GM18861 (cell line): ENCODE results near the gene GAS7.

Experiments used
- ATAC-seq: cut with Tn5 transposase; IDR thresholded peaks from one replicate; pipeline ENCODE4 v1.9.1; 2021; ENCODE audit not compliant: unreplicated experiment

Gene GAS7

DNA sequence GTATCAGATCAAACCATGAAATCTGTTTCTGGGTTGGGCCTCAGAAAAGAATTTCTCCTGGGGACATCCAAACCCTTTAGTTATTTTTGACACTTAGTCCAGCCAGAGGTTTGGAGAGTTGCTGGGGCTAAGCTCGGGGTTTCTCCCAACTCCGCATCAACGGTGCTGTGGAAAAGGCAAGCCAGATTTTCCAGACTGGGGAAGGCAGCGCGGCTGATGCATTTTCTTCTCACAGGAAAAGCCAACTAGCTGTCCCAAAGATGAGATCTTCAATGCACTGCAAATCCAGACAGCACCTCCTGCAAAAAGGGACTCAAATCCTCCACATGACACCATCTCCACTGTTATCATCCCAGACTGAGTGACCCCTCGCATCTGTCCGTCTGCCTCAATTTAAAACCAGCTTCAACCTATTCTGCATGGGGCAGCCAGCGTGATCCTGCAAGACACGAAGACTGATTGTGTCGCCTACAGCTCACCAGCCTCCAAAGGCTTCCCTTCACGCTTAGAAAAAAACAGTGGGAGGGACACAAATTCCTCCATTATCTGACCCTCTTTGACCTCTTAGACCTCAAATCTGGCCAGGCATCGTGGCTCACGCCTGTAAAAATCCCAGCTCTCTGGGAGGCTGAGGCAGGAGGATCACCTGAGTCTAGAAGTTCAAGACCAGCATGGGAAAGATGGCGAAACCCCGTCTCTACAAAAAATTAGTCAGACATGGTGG, 62.0 kb downstream of the GAS7 start:
- ATAC-seq = no peak

DNA sequence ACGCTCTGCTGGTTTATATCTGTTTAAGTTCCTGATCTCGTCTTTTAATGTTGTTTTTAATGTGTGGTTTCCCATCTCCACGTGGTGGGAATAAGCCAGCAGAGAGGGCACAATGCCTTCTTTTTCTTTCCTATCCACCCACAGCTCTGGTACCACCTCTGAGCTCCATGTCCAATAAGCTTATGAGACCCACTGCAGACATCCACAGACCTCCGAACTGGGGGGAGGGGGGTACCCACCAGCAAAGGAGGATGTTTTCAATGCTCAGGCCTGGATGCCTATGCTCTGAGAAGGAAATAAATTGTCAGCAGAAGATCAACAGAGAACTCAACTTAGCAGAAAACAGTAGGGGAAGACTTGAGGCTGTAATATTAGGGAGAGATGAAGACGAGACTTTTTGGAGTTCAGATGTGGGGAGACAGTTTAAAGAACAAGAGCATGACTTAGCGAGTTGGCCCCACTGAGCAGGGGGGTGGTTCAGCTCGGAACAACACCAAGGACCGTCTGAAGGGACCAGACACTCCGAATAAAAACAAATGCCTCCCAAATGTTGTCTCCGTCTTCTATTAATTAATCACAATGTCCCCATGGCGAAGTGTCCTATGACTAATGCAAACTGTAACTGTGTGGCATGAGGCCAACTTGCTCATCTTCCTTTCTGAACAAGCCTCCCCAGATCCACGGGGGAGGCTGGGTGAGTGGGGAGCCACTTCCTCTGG, 62.7 kb downstream of the GAS7 start:
- ATAC-seq = no peak

DNA sequence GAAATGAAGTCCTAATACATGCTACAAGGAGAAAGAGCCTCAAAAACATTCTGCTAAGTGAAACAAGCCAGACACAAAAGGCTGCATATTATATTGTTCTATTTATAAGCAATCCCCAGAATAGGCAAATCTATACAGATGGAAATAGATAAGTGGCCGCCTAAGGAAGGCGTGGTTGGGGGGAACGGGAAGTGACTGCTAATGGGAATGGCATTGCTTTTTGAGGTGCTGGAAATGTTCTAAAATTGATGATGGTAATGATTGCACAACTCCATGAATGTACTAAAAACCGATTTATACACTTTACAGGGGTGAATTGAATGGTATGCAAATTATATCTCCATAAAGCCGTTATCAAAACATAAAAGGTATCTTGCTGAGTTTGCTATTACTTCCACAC, 67.7 kb downstream of the GAS7 start:
- no peak for ATAC-seq

DNA sequence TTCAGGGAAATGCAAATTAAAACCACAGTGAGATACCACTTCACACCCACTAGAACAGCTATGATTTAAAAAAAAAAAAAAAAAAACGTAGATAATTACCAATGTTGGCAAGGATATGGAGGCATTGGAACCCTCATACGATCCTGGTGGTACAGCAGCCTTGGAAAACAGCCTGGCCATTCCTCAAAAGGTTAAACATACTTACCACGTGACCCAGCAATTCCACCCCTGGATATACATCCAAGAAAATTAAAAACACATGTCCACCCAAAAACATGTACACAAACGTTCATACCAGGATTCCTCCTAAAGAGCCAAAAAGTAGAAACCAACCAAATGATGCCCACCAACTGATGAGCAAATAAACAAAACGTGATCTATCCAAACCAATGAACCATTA, 68.1 kb downstream of the GAS7 start:
- no peak for ATAC-seq

DNA sequence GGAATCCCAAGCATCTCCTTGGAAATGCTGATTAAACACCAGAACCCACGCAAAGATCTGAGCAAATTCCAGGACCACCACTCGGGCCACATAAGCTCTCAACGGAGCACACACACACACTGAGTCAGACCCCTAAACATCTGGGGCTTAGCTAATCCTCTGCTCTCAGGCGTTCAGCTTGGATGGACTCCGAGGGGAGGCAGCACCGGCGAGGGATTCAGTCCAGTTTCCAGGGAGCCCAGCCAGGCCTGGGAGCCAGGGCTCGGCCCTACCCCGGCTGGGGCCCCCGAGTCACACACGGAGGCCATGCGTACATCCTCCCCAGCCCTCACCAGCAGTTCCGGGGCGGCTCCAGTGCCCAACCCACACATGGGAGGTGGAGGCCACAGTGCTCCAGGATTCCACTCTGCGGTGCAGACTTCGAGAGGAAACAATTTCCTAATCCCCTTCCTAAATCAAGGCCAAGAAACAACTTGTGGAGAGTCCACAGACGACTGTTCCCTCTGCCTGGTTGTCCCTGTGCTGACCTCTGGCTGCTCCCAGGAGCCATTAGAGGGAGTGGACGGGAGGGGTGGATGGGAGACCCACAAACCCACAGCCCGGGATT, 70.5 kb downstream of the GAS7 start:
- no peak for ATAC-seq

DNA sequence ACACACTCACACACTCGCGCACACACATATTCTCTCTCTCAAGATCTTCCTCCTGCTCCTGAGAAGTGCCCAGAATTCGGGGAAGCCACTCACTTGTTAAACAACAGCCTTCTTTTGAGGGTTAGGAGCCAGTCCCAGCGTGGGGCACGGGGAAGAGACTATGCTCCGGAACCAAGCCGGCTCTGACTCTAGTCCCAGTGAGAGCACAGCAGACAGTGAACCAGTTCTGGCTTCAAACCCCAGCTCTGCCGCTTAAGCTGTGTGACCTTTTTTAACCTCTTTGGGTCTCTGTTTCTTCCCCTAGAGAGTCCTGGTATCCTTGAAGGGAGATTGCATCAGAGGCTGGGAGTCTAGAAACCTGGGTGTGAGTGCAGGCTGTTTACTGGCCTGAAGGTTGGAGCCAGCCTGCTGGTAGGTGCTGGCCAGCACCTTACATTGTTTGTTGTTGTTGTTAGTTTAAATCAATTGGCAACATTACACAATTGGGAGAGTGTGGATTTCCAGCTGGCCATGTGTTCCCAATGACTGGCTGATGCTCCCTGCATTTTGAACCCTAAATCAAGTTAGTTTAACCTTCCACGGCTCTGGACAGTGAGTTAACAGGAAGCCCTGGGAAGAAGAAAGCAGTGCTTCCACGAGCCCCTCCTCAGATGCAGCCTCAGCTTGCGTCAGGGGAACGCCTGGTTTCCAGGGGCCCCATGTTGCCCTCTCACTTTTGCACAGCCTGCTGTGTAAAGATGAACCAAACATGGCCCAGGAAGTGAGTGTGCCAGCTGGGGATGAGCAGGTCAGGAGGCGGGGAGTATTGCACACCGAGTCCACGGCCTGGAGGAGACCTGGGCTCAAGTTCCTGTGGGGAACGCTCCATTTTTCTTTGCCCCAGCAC, 71.5 kb downstream of the GAS7 start:
- ATAC-seq = no peak

DNA sequence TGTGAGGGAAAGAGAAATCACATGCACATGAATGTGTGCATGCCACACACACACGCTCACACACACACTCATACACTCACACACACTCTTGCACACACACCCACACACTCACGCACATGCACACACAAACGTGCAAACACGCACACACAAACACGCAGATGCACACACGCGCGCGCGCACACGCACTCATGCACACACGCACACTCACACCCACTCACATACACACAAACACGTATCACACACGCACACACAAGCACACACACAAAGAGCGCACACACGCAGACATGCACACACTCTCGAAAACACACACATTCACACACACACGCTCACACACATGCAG, 72.2 kb downstream of the GAS7 start:
- no peak for ATAC-seq

DNA sequence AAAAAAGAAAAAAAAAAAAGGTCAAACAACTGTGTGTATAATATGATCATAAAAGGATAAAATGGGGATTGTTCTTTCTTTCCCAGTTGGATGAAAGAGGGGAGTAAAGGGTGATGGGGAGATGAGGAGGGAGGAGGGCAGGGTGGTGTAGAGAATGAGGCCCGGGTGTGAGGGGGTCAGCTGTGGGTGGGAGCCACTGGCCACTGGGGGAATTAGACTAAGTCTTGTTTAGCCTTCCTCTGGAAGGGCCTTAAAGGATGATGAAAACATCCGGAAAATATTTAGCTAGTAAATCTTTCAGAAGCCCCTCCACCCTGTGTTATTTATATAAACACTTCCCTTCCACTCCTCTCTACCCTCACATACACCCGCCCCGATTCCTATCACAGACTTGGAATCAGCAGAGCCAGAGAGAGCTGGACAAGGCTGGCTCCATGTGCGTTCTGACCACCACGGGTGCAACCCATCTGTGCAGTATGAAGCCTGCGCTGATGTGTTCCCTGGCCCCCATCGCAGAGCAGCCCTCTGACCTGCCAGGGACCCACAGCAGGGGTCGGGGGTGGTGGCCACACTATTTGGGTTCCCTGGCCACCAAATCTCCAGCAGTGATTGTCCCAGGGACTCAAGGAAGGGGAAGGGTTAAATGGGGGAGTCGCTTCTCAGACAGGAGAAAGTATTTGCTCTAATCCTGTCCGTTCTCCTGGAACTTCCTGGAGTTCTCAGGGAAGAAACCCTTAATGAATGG, 72.7 kb downstream of the GAS7 start:
- ATAC-seq = no peak

DNA sequence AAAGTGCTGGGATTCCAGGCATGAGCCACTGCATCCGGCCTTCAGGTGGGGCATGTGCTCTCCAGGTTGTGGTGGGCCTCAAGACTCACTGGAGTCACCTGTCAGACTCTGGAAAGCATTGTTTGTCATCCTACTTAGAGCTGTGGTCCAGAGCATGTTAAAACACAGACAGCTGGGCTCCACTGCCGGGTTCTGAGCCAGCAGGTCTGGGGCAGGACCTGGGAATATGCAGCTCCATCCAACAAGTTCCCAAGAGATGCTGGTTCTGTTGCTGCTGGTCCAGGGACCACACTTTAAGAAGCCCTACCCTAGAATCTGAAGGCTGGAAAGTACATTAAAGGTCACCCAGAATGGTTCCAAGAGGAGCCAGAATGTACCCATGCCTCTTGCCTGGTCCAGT, 75.3 kb downstream of the GAS7 start:
- ATAC-seq = no peak

DNA sequence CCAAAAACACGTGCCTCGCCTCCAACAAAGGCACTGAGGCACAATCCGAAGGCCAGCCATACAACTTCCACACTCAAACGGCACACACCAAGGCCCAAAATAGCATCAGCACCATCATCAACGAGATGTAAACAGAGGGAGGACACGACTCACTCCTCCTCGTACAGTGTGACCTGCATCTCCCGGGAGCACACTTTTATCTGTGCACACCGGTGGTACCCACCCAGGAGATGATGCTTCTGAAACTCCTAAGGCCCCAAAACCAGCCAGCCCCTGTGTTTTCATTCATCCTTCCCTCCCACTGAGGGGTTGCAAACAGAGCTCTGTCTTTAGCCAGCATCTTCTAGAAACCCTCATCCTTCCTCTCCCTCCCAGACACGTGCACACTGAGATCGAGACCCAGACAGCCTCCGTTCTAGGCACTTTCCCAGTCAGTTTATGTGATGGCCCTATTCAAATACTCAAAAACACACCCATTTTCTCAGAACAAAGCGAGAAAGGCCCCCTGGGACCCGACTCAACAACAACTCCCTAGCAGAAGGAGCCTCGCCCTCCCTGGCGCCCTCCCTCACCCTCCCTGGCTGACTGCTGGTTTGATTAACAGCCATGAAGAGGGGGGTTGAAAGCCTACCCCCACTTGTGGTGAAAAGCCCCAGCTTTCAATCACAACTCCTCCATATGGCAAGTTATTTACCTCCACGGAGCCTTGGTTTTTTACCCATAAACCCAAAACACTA, 76.3 kb downstream of the GAS7 start:
- no peak for ATAC-seq

DNA sequence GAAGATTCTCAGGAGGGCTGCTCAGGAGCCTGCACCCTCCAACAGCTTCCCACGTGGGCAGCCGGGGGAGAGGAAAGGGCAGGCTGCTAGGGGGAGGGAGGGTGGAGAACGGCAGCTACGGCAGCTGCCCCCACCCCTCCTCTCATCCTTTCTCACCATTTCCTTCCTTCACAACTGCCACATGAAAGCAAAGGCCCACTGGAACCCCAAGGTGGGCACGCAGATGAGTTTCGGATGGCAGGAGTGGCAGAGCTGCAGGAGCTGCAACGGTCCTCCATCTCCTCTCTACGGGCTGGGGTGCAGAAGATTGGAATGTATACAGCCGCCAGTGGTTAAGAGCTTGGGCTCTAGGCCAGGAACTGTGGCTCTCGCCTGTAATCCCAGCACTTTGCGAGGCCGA, 77.7 kb downstream of the GAS7 start:
- ATAC-seq = no peak

DNA sequence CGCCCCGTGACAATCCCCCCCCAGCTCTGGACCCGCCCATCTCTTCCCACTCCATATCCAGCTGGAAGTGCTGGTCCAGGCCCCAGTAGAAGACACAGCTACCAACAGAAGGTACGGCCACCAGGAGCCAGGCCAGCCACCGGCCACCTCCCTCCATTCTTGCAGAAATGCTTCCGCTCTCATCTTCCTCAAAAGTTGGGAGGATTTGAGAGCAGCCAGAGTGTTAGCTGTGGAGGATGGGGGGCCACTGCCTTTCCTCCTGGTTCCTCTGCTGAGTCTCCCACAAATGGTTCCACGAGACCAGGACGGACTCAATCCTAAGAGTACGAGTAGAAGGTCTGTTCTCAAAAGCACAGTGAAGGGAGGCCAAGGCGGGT, 78.3 kb downstream of the GAS7 start:
- ATAC-seq = no peak

DNA sequence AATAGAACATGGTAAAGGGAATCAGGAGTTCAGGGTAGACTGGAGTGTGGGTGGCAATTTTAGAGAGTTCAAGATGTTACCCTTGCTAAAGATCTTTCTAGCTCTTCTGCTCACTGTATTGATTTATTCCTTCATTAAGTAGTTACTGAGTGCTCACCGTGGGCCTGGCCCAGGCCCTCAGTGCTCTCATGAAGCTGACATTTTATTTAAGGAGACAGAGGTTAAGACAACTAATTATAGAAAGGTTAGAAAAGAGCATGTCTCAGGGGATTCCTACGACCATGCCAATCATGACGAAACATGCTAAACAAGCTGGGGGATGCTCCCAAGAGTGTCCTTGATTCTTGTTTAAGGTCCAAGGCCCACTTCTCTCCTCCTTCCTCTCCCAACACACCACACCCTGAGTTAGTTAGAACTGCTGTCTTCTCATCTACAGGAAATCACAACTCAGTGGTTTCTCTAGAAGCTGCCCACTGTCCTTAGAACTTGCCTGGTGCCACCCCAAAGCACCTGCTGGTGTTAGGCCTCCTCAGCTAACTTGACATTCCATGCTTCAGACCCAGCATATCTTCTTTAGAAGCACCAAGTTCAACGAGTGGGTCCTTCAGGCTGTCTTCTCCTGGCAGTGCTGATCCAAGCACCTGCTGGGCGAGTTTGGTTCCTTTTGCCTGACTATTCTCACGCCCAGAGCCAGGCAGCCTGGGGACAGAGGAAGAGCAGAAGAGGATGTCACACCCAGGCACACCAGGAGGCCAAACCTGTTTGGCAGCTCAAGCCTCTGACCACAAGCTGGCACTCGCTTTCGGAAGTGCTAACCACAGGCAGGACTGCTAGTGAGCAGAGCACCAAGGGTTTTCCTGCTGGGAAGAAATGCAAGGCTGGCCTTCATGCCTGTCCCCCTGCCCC, 79.0 kb downstream of the GAS7 start:
- ATAC-seq = no peak

DNA sequence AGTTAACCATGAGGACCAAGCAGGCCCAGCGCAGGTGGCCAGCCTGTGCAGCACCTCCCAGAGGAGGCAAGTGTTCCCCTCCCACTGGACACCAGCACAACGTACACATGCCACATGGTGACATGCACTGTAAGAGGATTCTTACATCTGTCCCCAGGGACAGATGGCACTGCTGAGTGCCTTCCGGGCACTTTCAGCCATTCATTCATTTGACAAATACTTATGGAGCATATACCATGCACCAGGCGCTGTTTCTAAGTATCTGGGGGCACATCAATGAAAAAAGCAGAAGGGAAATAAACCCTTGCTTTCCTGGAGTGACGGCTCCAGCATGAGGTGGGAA, 79.6 kb downstream of the GAS7 start:
- ATAC-seq = no peak

DNA sequence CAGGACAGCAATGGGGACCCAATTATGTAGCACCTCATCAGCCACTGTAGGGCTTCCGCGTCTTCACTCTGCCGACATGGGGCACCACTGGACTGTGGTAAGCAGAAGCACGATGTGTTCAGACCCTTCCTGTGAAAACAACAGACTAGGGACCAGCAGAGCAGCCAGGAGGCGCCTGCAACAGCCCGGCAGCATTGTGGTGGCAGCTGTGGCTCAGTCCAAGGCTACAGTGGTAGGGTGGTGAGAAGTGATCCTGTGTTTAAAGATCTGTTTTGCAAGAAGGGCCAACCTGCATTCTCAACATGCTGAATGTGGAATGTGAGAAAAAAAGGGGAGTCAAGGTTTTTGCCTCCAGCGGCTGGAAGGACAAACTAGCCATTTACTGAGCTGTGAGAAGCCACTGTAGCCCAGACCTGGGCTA, 80.8 kb downstream of the GAS7 start:
- no peak for ATAC-seq

DNA sequence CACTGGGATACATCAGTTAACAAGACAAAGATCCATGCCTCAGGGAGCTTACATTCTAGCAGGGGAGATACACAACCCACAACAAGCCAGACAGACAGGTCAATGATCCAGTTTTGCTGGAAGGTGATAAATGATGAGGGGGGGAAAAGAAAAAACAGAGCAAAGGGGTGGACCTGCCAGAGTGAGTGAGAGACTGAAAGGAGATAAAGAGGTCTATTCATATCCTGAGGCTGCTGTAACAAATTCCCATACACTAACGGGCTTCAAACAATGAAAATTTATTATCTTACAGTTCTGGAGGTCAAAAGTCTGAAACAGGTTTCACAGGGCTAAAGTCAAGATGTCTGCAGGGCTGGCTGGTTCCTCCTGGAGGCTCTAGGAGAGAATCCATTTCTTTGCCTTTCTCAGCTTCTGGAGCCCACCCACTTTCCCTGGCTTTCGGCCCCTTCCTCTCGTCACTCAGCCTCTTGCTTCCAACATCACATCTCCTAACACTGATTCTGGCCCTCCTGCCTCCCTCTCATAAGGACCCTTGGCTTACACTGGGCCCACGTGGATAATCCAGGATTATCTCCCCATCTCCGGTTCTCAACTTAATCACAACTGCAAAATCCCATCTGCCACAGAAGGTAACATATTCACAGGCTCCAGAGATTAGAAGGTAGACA, 81.5 kb downstream of the GAS7 start:
- no peak for ATAC-seq

DNA sequence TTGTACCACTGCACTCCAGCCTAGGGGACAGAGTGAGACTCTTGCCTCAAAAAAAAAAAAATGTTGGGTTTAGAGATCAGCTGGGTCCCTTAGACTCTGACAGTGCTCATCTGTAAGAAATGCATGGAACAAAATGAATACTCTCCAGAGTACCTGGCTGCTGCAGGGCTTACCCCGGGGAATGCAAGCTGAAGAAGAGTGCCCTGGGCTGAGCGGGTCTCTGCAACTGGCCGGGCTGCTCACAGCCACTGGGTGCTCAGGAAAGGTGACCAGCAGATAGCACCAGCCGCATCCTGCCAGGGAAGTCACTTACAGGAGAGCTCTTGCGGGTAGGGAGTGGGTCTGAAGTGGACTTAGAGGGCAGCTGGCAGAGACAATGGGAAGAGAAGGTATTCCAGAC, 82.1 kb downstream of the GAS7 start:
- no peak for ATAC-seq

DNA sequence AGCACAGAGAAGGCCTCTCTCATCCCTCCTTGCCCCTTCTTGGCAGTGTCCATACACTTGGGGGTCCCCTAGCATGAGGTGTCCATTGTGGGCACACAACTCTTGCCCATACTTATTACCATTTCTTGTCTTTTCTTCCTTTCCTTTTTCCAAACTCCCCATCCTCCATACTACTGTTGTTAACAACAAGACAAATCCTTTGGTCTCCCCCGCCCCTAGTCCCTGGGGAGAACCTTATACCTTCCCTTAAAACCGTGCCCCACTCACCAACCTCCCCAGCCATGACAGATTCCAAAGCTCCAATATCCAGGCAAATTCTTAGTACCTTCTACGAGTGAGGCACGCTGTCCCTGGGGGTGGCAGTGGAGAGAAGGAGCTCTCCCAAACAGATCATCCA, 82.9 kb downstream of the GAS7 start:
- ATAC-seq = no peak
